Measurements from ENCODE around the gene FREM1. TPM values are rescaled to one million over a fixed set of nuclear protein-coding genes. Genes with fewer than 3 reads are reported as not detected.

Gene FREM1
- polyA plus RNA-seq, 1 experiment, result 0.01 TPM

DNA sequence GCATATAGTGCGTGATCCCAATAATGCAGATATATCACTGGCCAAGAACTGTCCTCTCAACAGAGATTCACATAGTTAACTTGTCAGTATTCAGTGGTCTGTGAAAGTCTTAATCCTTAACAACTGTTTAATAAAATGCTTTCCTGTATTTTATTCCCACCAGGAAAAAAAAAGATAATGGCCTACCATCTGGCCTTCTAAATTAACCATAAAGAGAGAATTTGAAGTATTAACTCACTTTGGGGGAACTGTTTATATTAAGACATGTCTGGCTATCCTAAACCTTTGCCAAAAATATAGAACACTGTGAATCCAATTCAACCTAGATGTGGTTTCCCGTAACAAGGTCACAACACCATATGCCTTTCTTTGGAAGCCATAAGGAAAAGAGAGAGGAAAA, 818 bp upstream of the FREM1 start:
- H3K27me3 ChIP-seq (ENCODE audit: control insufficient read depth, insufficient read depth, low read length), result no peaks in the 10 kb centered on the region
- DNase-seq (ENCODE audit: low read depth), result no peak
- no peaks in the 10 kb centered on the region for H3K36me3 ChIP-seq (ENCODE audit: control insufficient read depth, insufficient read depth, low read length)
- TF ChIP-seq CTCF (IDR thresholded peaks at IDR 0.05; ENCODE audit: insufficient read depth, low read depth, low read length), result no peak
- POLR2A ChIA-PET, result no interaction called here
- CTCF ChIA-PET, result no interaction called here
- no peak overlapping the region for H3K4me3 ChIP-seq (ENCODE audit: low read depth, low read length)

- no peak for DNase-seq (ENCODE audit: low read depth)
- CTCF ChIA-PET, result no interaction called here
- no peaks in the 10 kb centered on the region for H3K27me3 ChIP-seq (ENCODE audit: control insufficient read depth, insufficient read depth, low read length)
- POLR2A ChIA-PET, result no interaction called here
- no peak for TF ChIP-seq CTCF (IDR thresholded peaks at IDR 0.05; ENCODE audit: insufficient read depth, low read depth, low read length)
- no peaks in the 10 kb centered on the region for H3K36me3 ChIP-seq (ENCODE audit: control insufficient read depth, insufficient read depth, low read length)
- H3K4me3 ChIP-seq (ENCODE audit: low read depth, low read length), result no peak overlapping the region
Observed at GRCh38 chr9:14909601-14909960, 647 bp downstream of the FREM1 start.

- CTCF ChIA-PET, result no interaction called here
- POLR2A ChIA-PET, result no interaction called here
- DNase-seq (ENCODE audit: low read depth), result no peak
- TF ChIP-seq CTCF (IDR thresholded peaks at IDR 0.05; ENCODE audit: insufficient read depth, low read depth, low read length), result no peak
- Histone ChIP-seq H3K27me3 (ENCODE audit: control insufficient read depth, insufficient read depth, low read length) (no peaks in the 10 kb centered on the region), H3K36me3 (ENCODE audit: control insufficient read depth, insufficient read depth, low read length) (no peaks in the 10 kb centered on the region), H3K4me3 (ENCODE audit: low read depth, low read length) (no peak overlapping the region)
Observed at GRCh38 chr9:14909181-14909580, 1.0 kb downstream of the FREM1 start.

- POLR2A ChIA-PET, result no interaction called here
Observed at GRCh38 chr9:14908295-14909180, 1.7 kb downstream of the FREM1 start.

DNA sequence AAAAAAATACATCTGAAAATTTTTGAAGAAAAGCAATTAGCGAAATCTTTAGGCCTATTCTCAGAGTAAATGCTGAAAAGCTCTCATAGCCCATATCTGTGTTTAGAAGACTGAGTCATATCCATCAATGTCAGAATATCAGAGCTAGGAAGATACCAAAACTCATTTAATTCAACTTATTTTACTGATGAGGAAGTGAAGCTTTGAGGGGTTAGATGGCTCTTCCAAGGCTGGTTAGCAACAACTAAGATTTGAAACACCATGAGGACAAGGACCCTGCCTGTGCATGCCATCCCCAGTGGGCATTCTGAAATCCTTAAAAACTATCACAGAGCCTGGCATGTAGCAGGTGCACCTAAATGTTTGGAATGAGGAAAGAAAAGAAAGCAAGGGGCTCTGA, 2.5 kb downstream of the FREM1 start:
- ChIA-PET POLR2A (no interaction called here), CTCF (no interaction called here)
- H3K27me3 ChIP-seq (ENCODE audit: control insufficient read depth, insufficient read depth, low read length), result no peaks in the 10 kb centered on the region
- H3K36me3 ChIP-seq (ENCODE audit: control insufficient read depth, insufficient read depth, low read length), result no peaks in the 10 kb centered on the region
- DNase-seq (ENCODE audit: low read depth), result no peak
- no peak overlapping the region for H3K4me3 ChIP-seq (ENCODE audit: low read depth, low read length)
- no peak for TF ChIP-seq CTCF (IDR thresholded peaks at IDR 0.05; ENCODE audit: insufficient read depth, low read depth, low read length)

More at GRCh38 chr9:14908295-14909180, 1.7 kb downstream of the FREM1 start:
- TF ChIP-seq CTCF (IDR thresholded peaks at IDR 0.05; ENCODE audit: insufficient read depth, low read depth, low read length), result no peak
- Histone ChIP-seq H3K4me3 (ENCODE audit: low read depth, low read length) (no peak overlapping the region), H3K27me3 (ENCODE audit: control insufficient read depth, insufficient read depth, low read length) (no peaks in the 10 kb centered on the region), H3K36me3 (ENCODE audit: control insufficient read depth, insufficient read depth, low read length) (no peaks in the 10 kb centered on the region)
- no peak for DNase-seq (ENCODE audit: low read depth)
- CTCF ChIA-PET, result interaction anchor here (0.7 kb wide), 1 partner anchor 104 kb away, joined by 3 read pairs; no protein-coding TSS in a partner anchor

Data from BJ (cell line).